ENCODE measurements around the gene TNIK. TPM values are rescaled to one million over a fixed set of nuclear protein-coding genes. Genes with fewer than 3 reads are reported as not detected.
"Not testable (repeated sequence)": the region's sequence is repeated elsewhere in the genome, so short reads cannot be mapped to it uniquely, and the experiment has no call there.

TNIK gene
- total RNA-seq, 2 donors from 2014 or later = 28.6 to 43.8 TPM

DNA sequence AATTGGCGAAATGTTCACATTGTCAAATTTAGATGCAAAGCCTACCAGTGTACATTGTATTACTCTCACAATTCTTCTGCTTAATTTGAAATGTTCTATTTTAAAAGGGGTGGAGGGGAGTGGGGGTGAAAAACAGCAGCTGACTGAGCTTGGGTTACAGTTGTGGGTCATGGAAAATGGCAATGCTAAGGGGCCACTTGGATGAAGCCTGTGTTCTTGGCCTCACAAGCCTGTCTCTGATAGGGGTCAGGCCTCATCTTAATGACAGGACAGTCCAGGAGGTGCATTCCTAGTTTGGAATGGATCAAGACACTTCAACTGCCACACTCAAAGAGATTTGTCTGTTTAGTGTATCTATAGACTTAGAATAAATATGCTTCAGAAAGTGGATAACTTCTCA lies 158.2 kb downstream of the TNIK start:
- Mint-ChIP-seq H3K36me3 (ENCODE audit: low read depth) (peaks cover 6% of the 10 kb centered on the region), H3K27me3 (no peaks in the 10 kb centered on the region), H3K9me3 (peaks cover 6% of the 10 kb centered on the region), H3K4me1 (peaks cover 15% of the 10 kb centered on the region), H3K27ac (no peak overlapping the region), H3K4me3 (no peak overlapping the region)
- no peak for ATAC-seq (replicated peaks)

DNA sequence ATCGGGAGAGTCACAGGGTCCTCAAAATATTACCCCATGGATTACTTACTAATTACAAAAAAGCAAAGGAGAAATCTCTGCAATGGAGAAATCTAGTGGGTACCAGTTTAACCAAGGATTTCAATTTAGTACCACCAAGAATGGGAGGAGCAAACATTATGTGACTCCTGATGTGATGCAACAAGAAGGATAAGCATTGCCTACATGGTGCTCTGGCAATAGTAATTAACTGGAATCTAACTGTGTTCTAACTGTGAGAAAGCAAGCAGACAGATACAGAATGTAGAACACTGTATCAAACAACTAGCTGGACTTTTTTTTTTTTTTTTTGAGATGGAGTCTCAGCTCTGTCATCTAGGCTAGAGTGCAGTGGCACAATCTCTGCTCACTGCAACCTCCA lies 159.2 kb downstream of the TNIK start:
- peaks cover 20% of the 10 kb centered on the region for H3K4me1 Mint-ChIP-seq
- peaks cover 6% of the 10 kb centered on the region for H3K9me3 Mint-ChIP-seq
- no peak overlapping the region for H3K4me3 Mint-ChIP-seq
- H3K27ac Mint-ChIP-seq = peak overlapping the region; percentile 34
- ATAC-seq (replicated peaks) = no peak
- H3K27me3 Mint-ChIP-seq = no peaks in the 10 kb centered on the region
- H3K36me3 Mint-ChIP-seq (ENCODE audit: low read depth) = peaks cover 6% of the 10 kb centered on the region

DNA sequence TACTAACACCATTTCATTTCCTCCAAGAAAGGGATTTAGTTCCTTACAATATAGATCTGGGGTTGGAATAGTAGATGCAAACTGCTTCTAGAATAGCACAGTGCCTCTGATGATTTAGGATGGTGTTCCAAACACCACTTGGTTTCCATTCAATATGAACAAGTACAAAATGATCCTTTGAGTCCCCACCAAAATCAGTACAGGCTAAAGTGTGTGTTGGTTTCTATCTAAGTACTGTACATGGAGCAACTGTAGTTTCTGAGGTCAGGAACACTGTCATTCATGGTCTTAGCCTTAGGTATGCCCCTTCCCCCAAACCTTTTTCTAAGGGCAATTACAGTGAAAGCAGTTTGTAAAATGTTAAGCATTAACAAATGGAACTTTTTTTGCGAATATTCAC lies 162.3 kb downstream of the TNIK start:
- Mint-ChIP-seq H3K36me3 (ENCODE audit: low read depth) (peaks cover 6% of the 10 kb centered on the region), H3K27ac (no peak overlapping the region), H3K27me3 (no peaks in the 10 kb centered on the region), H3K9me3 (no peaks in the 10 kb centered on the region), H3K4me3 (no peak overlapping the region), H3K4me1 (peaks cover 32% of the 10 kb centered on the region)
- ATAC-seq (replicated peaks) = no peak

DNA sequence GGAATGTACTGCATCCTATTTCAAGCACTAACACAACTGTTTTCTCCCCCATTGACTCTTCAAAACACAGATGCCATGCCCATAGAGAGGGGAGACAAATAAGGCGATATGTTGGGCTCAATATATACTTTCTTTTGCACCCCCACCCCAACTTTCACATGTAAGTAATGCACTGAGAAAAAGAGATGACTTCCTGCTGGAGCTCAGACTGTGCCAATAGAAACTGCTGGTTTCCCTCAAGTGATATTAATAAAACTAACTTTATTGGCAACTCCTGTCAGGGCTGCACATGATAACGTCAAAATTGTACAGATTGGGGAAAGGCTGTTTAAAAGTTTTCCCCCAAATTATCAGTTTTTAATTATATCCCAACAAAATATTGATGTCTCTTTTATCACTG lies 163.0 kb downstream of the TNIK start:
- Mint-ChIP-seq H3K27ac (no peak overlapping the region), H3K36me3 (ENCODE audit: low read depth) (peaks cover 6% of the 10 kb centered on the region), H3K27me3 (no peaks in the 10 kb centered on the region), H3K4me1 (peaks cover 31% of the 10 kb centered on the region), H3K9me3 (no peaks in the 10 kb centered on the region), H3K4me3 (no peak overlapping the region)
- ATAC-seq (replicated peaks) = no peak

DNA sequence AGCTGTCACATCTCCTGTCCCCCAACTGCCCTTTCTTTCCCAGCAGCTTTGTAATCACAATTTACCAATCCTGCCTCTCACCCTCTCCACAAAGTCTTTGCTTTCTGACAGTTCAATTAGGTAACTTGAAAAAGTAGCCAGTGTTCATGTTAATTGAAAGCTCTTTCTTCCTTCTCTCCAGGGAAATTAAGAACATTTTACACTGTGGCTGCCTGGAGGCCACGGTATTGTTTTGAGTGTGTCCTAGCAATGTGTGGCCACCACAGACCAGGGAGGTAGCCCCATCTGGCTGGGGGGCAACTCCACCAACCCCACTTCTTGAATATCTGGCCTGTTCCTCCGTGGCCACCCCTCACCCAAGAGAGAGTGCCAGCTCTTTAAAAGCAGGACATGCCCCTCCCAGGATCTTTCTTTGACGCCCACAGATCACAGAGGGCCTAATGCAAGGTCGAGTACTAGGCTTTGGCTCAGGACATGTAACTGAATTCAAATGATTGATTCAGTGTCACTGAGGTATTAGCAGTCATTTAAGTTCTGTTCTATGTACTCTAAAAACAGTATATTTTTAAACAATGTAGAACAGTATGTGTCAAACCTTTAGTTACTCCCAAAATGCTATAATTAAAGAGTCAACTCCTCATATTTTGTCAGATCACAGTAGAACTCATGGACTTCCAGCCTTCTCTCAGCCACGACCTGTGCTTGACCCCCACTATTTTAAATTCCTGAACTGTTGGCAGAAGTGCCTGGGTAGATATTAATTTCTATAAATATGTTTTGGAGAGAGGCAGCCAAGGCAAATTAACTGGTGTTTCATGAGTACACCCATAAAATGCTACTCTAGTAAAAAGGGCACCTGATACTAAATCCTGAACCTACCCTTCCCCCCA lies 164.5 kb downstream of the TNIK start:
- ATAC-seq (replicated peaks) = no peak
- Mint-ChIP-seq H3K27me3 (no peaks in the 10 kb centered on the region), H3K27ac (peak overlapping the region; percentile 29), H3K9me3 (no peaks in the 10 kb centered on the region), H3K4me3 (no peak overlapping the region), H3K36me3 (ENCODE audit: low read depth) (peaks cover 3% of the 10 kb centered on the region), H3K4me1 (peaks cover 37% of the 10 kb centered on the region)

DNA sequence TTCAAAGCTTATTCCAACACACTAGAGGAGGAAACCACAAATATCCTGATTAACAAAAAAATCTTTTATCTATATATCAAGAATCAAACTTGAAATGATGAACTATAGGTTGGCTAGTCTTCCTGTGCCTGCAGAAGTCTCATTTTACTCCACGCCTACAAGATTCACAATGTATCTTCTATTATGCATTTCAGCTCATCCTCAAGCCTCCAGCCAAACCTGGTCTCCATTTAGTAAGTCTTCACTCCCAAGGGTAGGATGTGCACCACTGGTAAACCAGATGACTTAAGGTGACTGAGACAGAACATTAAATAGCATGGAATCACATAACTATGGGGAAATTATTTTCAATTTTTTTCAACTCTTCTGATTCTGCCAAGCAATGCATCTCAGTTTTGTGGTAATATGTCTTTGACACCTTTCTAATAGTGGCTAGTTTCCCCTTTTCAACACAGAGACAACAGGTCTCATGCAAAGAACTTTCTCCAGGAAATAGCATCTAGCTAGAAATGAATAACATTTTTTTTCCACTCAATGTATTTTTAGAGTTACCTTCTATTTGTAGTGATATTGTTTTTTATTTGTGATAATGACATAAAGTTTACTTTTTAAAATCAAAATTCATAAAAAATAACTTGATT lies 166.9 kb downstream of the TNIK start:
- ATAC-seq (replicated peaks) = peak; percentile 12
- H3K4me3 Mint-ChIP-seq = no peak overlapping the region
- H3K27me3 Mint-ChIP-seq = no peaks in the 10 kb centered on the region
- no peak overlapping the region for H3K27ac Mint-ChIP-seq
- peaks cover 3% of the 10 kb centered on the region for H3K9me3 Mint-ChIP-seq
- peaks cover 41% of the 10 kb centered on the region for H3K4me1 Mint-ChIP-seq
- H3K36me3 Mint-ChIP-seq (ENCODE audit: low read depth) = no peaks in the 10 kb centered on the region

DNA sequence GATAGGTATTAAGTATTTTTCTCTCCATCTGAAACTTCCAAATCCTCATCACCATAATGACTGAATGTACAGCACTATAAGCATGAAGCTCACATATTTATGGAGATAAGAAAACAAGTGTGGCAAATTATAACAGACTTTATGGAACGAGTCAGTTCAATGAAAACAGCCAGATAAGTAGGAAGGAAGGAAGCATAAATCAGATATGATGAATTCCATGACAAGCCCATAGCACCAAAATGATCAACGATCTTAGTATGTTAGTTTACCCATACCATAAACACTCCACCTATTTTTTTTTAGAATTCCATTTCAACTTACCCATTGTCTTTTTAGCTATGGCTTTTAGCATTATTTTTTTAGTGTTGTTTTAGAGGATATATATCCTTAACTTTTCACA lies 169.5 kb downstream of the TNIK start:
- no peaks in the 10 kb centered on the region for H3K27me3 Mint-ChIP-seq
- no peaks in the 10 kb centered on the region for H3K36me3 Mint-ChIP-seq (ENCODE audit: low read depth)
- no peak overlapping the region for H3K4me3 Mint-ChIP-seq
- ATAC-seq (replicated peaks) = no peak
- H3K9me3 Mint-ChIP-seq = peaks cover 3% of the 10 kb centered on the region
- H3K27ac Mint-ChIP-seq = no peak overlapping the region
- H3K4me1 Mint-ChIP-seq = peaks cover 49% of the 10 kb centered on the region

DNA sequence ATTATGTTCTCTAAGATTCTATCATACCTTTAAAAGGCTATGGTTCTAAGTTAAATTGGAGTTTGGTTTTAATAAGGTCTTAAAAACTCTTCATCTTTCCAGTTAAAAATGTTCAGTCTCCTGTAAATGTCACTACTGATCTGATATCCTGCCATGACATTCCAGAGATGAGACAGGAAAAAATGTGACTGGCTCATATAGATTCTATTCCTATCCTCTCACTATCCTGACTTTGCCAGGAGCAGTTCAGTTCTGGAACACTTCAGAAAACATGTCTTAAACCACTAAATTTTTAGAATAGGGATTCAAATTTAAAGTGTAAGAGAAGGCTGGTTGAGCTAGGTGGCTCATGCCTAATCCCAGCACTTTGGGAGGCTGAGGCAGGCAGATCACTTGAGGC lies 170.9 kb downstream of the TNIK start:
- Mint-ChIP-seq H3K27ac (no peak overlapping the region), H3K4me3 (no peak overlapping the region), H3K9me3 (peaks cover 3% of the 10 kb centered on the region), H3K4me1 (peaks cover 54% of the 10 kb centered on the region), H3K27me3 (no peaks in the 10 kb centered on the region), H3K36me3 (ENCODE audit: low read depth) (no peaks in the 10 kb centered on the region)
- ATAC-seq (replicated peaks) = no peak

DNA sequence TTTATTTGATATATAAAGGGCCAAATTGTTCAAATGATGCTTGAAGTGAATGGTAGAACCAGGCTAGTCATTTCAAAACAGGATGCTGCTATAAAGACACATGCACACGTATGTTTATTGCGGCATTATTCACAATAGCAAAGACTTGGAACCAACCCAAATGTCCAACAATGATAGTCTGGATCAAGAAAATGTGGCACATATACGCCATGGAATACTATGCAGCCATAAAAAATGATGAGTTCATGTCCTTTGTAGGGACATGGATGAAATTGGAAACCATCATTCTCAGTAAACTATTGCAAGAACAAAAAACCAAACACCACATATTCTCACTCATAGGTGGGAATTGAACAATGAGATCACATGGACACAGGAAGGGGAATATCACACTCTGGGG lies 172.4 kb downstream of the TNIK start:
- H3K9me3 Mint-ChIP-seq; H3K27me3 Mint-ChIP-seq; H3K36me3 Mint-ChIP-seq (ENCODE audit: low read depth); ATAC-seq (replicated peaks); H3K27ac Mint-ChIP-seq: not testable (repeated sequence)
- Mint-ChIP-seq H3K4me1 (peaks cover 48% of the 10 kb centered on the region), H3K4me3 (peak overlapping the region; percentile 29)

DNA sequence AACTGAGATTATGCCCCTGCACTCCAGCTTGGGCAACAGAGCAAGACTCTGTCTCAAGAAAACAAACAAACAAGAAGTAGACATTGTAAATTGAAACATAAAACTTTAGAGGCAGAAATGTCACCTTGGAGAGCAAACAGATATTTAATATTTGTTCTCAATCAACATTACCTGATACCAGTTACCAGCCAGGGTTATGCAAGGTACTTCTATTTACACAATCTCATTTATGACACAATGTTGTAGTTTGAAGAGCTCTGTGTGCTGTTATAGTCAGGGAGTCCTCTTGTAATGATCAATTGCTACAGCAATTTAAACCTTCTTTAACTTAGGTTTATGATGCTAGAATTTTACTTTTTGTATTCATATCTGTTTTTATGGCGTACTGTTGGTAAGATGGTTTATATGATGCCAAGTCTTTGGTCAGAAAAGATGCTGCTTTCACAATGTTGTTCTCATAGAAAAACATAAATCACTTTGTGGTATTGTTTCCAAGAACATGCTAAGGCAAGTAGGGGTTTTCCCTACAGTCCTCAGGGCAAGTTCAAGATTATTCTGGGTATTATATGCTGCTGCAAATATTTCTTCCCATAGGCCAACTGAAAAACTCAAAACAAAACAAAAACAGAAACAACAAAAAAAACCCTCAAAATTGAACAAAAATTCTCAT lies 173.5 kb downstream of the TNIK start:
- Mint-ChIP-seq H3K4me1 (peaks cover 46% of the 10 kb centered on the region), H3K4me3 (peak overlapping the region; percentile 29), H3K27me3 (no peaks in the 10 kb centered on the region), H3K36me3 (ENCODE audit: low read depth) (no peaks in the 10 kb centered on the region), H3K27ac (peak overlapping the region; percentile 36), H3K9me3 (peaks cover 3% of the 10 kb centered on the region)
- ATAC-seq (replicated peaks) = peak; percentile 81

DNA sequence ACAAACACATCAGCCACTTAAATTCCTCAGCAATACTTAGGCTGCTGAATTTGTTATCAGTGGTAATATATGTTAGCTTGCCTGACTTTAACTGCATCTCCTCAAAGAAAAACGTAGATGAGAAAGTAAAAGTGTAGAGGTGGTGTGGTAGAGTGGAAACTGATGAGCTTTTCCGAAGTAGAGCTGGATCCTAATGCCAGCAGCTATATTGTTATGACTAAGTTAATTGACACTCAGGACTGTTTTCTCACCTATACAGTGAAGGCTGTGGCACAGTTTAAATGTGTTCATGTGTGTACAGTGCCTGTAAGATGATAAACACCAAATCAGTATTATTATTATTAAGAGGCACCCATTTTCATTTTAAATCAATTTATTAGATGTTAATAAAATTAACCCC lies 174.9 kb downstream of the TNIK start:
- H3K9me3 Mint-ChIP-seq = peaks cover 3% of the 10 kb centered on the region
- no peaks in the 10 kb centered on the region for H3K27me3 Mint-ChIP-seq
- ATAC-seq (replicated peaks) = peak; percentile 76
- peak overlapping the region; percentile 46 for H3K27ac Mint-ChIP-seq
- H3K4me1 Mint-ChIP-seq = peaks cover 35% of the 10 kb centered on the region
- peak overlapping the region; percentile 59 for H3K4me3 Mint-ChIP-seq
- no peaks in the 10 kb centered on the region for H3K36me3 Mint-ChIP-seq (ENCODE audit: low read depth)

DNA sequence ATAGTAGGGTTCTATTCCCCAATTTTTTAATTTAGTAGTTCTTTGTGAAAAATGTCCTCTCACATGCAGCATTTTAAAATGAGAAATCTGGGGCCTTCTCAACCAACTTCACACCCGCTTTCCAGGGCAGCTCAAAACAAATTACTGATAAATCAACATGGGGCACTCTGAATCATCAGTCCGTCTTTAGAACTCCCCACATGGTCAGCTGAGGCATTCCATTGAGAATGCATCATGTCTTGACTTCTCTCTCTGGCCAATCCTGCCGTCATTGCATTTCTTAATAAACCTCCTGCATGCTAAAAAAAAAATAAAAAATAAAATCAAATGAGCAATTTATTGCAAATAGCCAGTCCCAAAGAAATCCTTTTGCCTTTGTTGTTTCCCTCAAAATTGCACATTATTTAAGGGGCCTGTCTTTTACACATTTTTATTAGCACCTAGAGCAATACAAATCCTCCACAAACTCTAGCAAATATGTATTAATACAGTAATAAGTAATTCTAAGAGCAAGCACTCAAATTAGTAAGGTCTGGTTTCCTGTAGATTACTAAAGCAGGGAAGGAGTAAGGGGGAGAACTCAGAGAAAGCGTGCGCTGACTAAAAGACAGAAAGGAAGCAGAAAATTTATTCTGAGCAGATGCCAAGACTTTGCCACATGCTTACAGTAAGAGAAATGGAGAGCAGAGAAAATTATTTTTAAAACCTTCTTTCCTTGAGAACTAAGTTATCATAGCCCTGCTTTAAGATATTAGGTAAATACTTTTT lies 175.7 kb downstream of the TNIK start:
- peak overlapping the region; percentile 59 for H3K4me3 Mint-ChIP-seq
- no peaks in the 10 kb centered on the region for H3K27me3 Mint-ChIP-seq
- peak; percentile 59 for ATAC-seq (replicated peaks)
- H3K27ac Mint-ChIP-seq = peak overlapping the region; percentile 46
- peaks cover 3% of the 10 kb centered on the region for H3K9me3 Mint-ChIP-seq
- H3K4me1 Mint-ChIP-seq = peaks cover 42% of the 10 kb centered on the region
- H3K36me3 Mint-ChIP-seq (ENCODE audit: low read depth) = no peaks in the 10 kb centered on the region

DNA sequence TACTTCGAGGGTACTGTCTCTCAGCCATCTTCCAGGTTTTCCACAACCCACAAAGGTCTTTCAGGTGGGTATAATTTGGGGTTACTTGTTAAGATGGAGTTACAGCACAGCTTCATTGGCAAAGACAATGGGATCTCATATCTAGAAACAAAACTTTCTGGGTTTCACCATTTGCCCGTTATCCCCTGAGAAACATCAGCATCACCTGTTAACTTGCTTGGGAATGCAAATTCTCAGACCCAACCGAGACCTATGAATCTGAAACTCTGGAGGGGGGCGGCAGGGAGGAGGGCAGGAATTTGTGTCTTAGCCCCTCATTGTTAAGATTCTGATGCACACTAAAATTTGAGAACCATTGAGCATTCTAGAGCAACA lies 176.4 kb downstream of the TNIK start:
- no peak for ATAC-seq (replicated peaks)
- H3K4me1 Mint-ChIP-seq = peaks cover 42% of the 10 kb centered on the region
- H3K4me3 Mint-ChIP-seq = no peak overlapping the region
- no peaks in the 10 kb centered on the region for H3K27me3 Mint-ChIP-seq
- H3K27ac Mint-ChIP-seq = no peak overlapping the region
- H3K9me3 Mint-ChIP-seq = no peaks in the 10 kb centered on the region
- H3K36me3 Mint-ChIP-seq (ENCODE audit: low read depth) = no peaks in the 10 kb centered on the region

DNA sequence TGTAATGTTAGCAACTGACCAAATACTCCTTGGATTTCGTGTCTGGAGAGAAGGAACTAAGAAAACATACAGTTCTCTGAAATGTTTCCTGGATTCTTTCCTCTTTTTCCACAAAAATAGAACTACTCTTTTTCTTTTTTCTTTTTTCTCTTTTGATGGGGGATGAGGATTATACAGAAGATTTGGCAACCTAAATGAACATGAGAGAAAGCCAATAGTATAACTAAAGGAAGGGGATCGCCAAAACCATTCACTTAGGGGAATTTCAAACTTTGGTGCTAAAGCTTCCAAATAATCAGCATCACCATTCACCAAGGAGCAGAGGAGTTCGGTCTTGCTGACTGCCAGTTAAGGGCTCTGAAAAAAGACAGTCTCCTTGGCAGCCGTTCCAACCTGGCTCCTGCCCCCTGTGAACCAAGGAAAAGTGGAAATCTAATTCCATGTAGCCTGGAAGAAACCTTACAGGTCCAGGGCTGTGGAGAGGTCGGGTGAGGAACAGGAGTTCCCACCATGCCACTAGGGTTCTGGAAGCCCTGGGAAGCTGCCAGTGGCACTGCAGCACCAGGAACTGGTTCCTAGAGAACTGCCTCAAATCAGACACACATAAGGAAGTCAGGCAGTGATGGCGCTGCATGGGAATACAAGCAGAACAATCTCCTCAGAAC lies 176.9 kb downstream of the TNIK start:
- no peaks in the 10 kb centered on the region for H3K9me3 Mint-ChIP-seq
- H3K4me3 Mint-ChIP-seq = no peak overlapping the region
- H3K27me3 Mint-ChIP-seq = no peaks in the 10 kb centered on the region
- H3K4me1 Mint-ChIP-seq = peaks cover 45% of the 10 kb centered on the region
- ATAC-seq (replicated peaks) = no peak
- H3K27ac Mint-ChIP-seq = no peak overlapping the region
- no peaks in the 10 kb centered on the region for H3K36me3 Mint-ChIP-seq (ENCODE audit: low read depth)

Measured in activated T-helper 17 cell treated with anti-CD3 and anti-CD28 coated beads, Interleukin-2, amount 50 U/mL, for 72 hours (primary cell).